Osteocyte (in vitro differentiated cells): ENCODE measurements around the gene BCL2L11. TPM values are rescaled to one million over a fixed set of nuclear protein-coding genes. Genes with fewer than 3 reads are reported as not detected.

Source experiments
- DNase-seq: peaks from one replicate; pipeline ENCODE4 v3.0.0; 2021; ENCODE audit warnings: mixed read lengths; ENCODE audit not compliant: unreplicated experiment; ENCODE audit errors: extremely low spot score
- H3K27ac Mint-ChIP-seq: one replicate; pipeline ENCODE4 v1.8.0; 2021; ENCODE audit warnings: mild to moderate bottlenecking, mixed read lengths; ENCODE audit not compliant: unreplicated experiment
- H3K27me3 Mint-ChIP-seq: one replicate; pipeline ENCODE4 v1.8.0; 2021; ENCODE audit warnings: mixed read lengths; ENCODE audit not compliant: unreplicated experiment
- H3K36me3 Mint-ChIP-seq: one replicate; pipeline ENCODE4 v1.8.0; 2021; ENCODE audit warnings: mixed read lengths; ENCODE audit not compliant: unreplicated experiment
- H3K4me1 Mint-ChIP-seq: one replicate; pipeline ENCODE4 v1.8.0; 2021; ENCODE audit warnings: mixed read lengths; ENCODE audit not compliant: unreplicated experiment
- H3K4me3 Mint-ChIP-seq: one replicate; pipeline ENCODE4 v1.8.0; 2021; ENCODE audit warnings: mild to moderate bottlenecking, moderate library complexity, mixed read lengths; ENCODE audit not compliant: unreplicated experiment
- H3K9me3 Mint-ChIP-seq: one replicate; pipeline ENCODE4 v1.8.0; 2021; ENCODE audit warnings: mixed read lengths; ENCODE audit not compliant: unreplicated experiment
- total RNA-seq: library from RNA; stranded (reverse); gene quantifications from 2 replicates; pipeline ENCODE4 v1.2.1, GENCODE V29; 2021
- TF ChIP-seq, protein P1 (sequence below): fragments of 200-600 bp; sonication (generic); IDR thresholded peaks from 2 replicates; pipeline ENCODE4 v1.5.0; 2021; ENCODE audit warnings: antibody characterized with exemption, mild to moderate bottlenecking, moderate library complexity

The BCL2L11 gene
- total RNA-seq, 1 donor from 2014 or later = 38.9 TPM

- DNase-seq = no peak
Observed at GRCh38 chr2:111094691-111095090, 26.0 kb upstream of the BCL2L11 start.

GRCh38 chr2:111095434-111095833, 25.3 kb upstream of the BCL2L11 start:
- no peak overlapping the region for H3K27ac Mint-ChIP-seq
- no peaks in the 10 kb centered on the region for H3K9me3 Mint-ChIP-seq
- no peak overlapping the region for H3K4me3 Mint-ChIP-seq

More at GRCh38 chr2:111094691-111095090, 26.0 kb upstream of the BCL2L11 start:
- H3K4me1 Mint-ChIP-seq = no peaks in the 10 kb centered on the region
- H3K9me3 Mint-ChIP-seq = no peaks in the 10 kb centered on the region
- H3K36me3 Mint-ChIP-seq = no peaks in the 10 kb centered on the region
- TF ChIP-seq, protein P1, sequence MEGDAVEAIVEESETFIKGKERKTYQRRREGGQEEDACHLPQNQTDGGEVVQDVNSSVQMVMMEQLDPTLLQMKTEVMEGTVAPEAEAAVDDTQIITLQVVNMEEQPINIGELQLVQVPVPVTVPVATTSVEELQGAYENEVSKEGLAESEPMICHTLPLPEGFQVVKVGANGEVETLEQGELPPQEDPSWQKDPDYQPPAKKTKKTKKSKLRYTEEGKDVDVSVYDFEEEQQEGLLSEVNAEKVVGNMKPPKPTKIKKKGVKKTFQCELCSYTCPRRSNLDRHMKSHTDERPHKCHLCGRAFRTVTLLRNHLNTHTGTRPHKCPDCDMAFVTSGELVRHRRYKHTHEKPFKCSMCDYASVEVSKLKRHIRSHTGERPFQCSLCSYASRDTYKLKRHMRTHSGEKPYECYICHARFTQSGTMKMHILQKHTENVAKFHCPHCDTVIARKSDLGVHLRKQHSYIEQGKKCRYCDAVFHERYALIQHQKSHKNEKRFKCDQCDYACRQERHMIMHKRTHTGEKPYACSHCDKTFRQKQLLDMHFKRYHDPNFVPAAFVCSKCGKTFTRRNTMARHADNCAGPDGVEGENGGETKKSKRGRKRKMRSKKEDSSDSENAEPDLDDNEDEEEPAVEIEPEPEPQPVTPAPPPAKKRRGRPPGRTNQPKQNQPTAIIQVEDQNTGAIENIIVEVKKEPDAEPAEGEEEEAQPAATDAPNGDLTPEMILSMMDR = no peak
- peaks cover 74% of the 10 kb centered on the region for H3K27me3 Mint-ChIP-seq
- H3K27ac Mint-ChIP-seq = no peak overlapping the region
- H3K4me3 Mint-ChIP-seq = no peak overlapping the region

DNA sequence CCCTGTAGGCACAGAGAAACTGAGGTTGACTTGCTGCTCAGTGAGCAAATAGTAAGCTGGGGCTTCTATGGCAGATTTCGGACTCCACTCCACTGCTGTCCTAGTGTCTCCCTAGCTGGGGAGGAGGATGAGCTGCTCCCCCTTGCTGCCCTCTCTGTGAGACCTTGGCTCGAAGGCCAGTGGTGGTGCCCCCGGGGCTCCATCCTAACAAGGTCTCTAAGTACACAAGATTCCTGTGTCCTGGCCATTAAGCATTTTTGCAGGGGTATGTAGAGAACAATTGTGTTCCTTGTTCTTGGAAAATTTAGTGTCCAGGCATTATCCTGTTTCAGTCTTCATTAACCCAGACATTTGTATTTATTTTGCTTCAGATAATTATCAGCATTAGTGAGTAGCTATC, 21.3 kb upstream of the BCL2L11 start:
- no peak for DNase-seq
- H3K36me3 Mint-ChIP-seq = no peaks in the 10 kb centered on the region
- no peaks in the 10 kb centered on the region for H3K9me3 Mint-ChIP-seq
- TF ChIP-seq, protein P1 = no peak
- no peak overlapping the region for H3K27ac Mint-ChIP-seq
- no peak overlapping the region for H3K4me3 Mint-ChIP-seq
- no peaks in the 10 kb centered on the region for H3K4me1 Mint-ChIP-seq
- peaks cover 56% of the 10 kb centered on the region for H3K27me3 Mint-ChIP-seq

More at GRCh38 chr2:111095434-111095833, 25.3 kb upstream of the BCL2L11 start:
- peaks cover 72% of the 10 kb centered on the region for H3K27me3 Mint-ChIP-seq
- H3K4me1 Mint-ChIP-seq = no peaks in the 10 kb centered on the region
- no peaks in the 10 kb centered on the region for H3K36me3 Mint-ChIP-seq
- TF ChIP-seq, protein P1 = no peak
- no peak for DNase-seq

DNA sequence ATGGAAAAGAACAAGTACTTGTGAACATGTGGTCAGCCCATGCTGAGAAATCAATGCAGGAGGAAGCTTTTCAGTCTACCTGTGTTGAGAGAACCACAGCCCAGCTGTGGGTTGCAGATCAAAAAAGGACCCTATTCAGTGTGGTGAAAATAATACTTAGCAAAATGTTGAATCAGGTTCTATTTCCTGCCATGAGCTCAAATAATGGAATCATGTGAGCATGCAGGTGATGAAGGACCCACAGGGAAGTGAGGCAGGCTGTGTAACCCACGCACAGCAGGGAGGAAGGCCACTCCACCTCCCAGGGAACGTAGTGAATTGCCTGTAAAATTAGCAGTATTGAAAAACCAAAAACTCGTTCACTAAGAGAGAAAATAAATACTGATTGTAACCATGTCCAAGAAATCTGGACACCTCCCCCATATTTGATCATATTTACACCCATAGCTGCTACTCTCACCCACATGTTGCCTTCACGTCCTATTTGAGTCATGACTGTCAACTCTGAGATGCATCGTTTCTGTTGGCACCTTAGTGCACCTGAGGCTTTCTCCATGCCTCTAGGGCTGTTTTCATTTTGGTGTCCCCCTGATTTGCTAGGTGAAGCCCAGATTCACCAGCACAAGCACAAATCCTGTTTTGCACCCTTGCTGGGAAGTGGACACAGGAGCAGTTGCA, 20.5 kb upstream of the BCL2L11 start:
- Mint-ChIP-seq H3K4me3 (no peak overlapping the region), H3K27ac (no peak overlapping the region), H3K27me3 (peaks cover 57% of the 10 kb centered on the region), H3K36me3 (no peaks in the 10 kb centered on the region), H3K9me3 (no peaks in the 10 kb centered on the region), H3K4me1 (no peaks in the 10 kb centered on the region)
- no peak for DNase-seq
- TF ChIP-seq, protein P1 = no peak

DNA sequence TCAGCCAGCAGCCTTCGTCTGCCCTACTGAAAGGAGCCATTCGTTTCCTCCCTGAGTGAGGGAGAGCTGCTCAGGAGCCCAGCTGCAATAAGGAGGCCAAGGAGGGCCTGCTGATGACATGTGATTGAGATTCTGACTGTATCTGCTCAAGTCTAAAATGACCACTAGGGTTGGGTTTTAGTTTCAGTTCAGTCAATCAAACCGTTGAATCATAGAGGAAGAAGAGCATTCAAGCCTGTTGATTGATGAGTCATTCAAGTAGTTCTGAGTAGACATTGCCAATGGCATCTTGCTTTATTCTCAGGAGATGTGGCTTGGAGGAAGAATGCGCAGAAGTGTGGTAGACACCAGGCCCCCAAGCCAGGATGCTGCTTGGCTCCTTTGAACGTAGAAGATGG, 19.9 kb upstream of the BCL2L11 start:
- Mint-ChIP-seq H3K27me3 (peaks cover 60% of the 10 kb centered on the region), H3K36me3 (no peaks in the 10 kb centered on the region), H3K4me3 (no peak overlapping the region), H3K4me1 (no peaks in the 10 kb centered on the region), H3K27ac (no peak overlapping the region), H3K9me3 (no peaks in the 10 kb centered on the region)
- DNase-seq = no peak
- TF ChIP-seq, protein P1 = no peak
